Vagina (tissue), 2 donors: Measurements from ENCODE around the gene INPP5A.

Experiments used
- CTCF ChIP-seq, 3 experiments: fragments of 450-650 bp in 2 of 3; fragments of 200-600 bp in 1 of 3; sonication (generic) in 1 of 3; IDR thresholded peaks; one replicate each; pipeline ENCODE4 v1.5.1; 2017 to 2019; ENCODE audit warnings: antibody characterized with exemption in 3 of 3, mild to moderate bottlenecking in 2 of 3, moderate library complexity in 2 of 3
- POLR2A ChIP-seq, 2 donors: fragments of 450-650 bp; IDR thresholded peaks; one replicate each; pipeline ENCODE4 v1.6.1; 2017; ENCODE audit warnings: antibody characterized with exemption in 2 of 2, mild to moderate bottlenecking in 2 of 2, moderate library complexity in 2 of 2
- POLR2AphosphoS5 ChIP-seq, 2 donors: sonication (generic); formaldehyde crosslinking; IDR thresholded peaks; one replicate each; pipeline ENCODE4 v1.9.0; 2017; ENCODE audit warnings: antibody characterized with exemption in 2 of 2, mild to moderate bottlenecking in 2 of 2, low read depth in 1 of 2; ENCODE audit not compliant: insufficient read depth in 1 of 2

DNA sequence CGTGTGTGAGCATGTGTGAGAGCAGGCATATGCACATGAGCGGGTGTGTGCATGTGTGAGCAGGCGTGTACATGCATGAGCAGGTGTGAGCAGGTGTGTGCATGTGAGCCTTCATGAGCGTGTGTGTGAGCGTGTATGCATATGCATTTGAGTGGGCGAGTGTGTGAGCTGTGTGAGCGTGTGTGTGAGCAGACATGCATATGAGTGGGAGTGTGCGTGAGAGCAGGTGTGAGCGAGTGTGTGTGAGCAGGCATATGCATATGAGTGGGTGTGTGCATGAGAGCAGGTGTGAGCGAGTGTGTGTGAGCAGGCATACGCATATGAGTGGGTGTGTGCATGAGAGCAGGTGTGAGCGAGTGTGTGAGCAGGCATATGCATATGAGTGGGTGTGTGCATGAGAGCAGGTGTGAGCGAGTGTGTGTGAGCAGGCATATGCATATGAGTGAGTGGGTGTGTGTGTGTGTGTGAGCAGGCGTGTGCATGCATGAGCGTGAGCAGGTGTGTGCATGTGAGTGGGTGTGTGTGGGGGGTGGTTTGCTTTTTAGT is 217.7 kb downstream of the INPP5A start:
- no peak for TF ChIP-seq CTCF (IDR thresholded peaks at IDR 0.05)
- no peak for TF ChIP-seq POLR2A (IDR thresholded peaks at IDR 0.05)
- TF ChIP-seq POLR2AphosphoS5 (IDR thresholded peaks at IDR 0.05; ENCODE audit: insufficient read depth in 1 of 2, low read depth in 1 of 2), result no peak
